K562 (cell line): ENCODE measurements around the gene SHISA3. TPM values are rescaled to one million over a fixed set of nuclear protein-coding genes. Genes with fewer than 3 reads are reported as not detected.

Source experiments
- ATAC-seq: fragments of 200-7000 bp; cut with Tn5 transposase; 3 replicates; pipeline ENCODE4 v1.9.1; 2020; ENCODE audit warnings: moderate library complexity
- BruUV-seq: library from RNA; stranded (reverse); fragments of 400-500 nt; replicated peaks from 2 replicates; lab custom pipeline; 2021; lab: Mats Ljungman, UMichigan
- CTCF ChIA-PET: fragments of 300-600 bp; formaldehyde crosslinking; extraction: SDS; loops from one replicate; lab custom pipeline; 2021; ENCODE audit warnings: low intra/inter-chr PET ratio; lab: Yijun Ruan, JAX
- POLR2A ChIA-PET: fragments of 300-600, 350-650 bp; sonication (Branson Sonifier 250); formaldehyde crosslinking; extraction: SDS; loops from one replicate; lab custom pipeline; 2021; ENCODE audit warnings: antibody characterized with exemption, inconsistent platforms; lab: Yijun Ruan, JAX
- DNase-seq, 4 experiments: peaks; one replicate each; pipeline versions ENCODE4 v3.0.0 to v3.0.0-alpha.2; 2011 to 2018; ENCODE audit warnings: low spot score in 3 of 4, mixed read lengths in 3 of 4; ENCODE audit errors: extremely low read depth in 1 of 4
- FAIRE-seq: peaks from 2 replicates; lab custom pipeline; 2011; peaks lifted over from hg19 to GRCh38; lab: Jason Lieb, UNC
- H2AFZ ChIP-seq: 2 replicates; pipeline ENCODE4 v1.6.0; 2011; ENCODE audit warnings: low read depth, low read length, control low read depth, inconsistent platforms
- H3K27ac ChIP-seq: fragments of 200-600 bp; 3 replicates; pipeline ENCODE4 v1.8.0; 2011; ENCODE audit warnings: low read depth, mild to moderate bottlenecking, control low read depth, inconsistent platforms, low read length, moderate library complexity, mixed read lengths; ENCODE audit errors: extremely low read depth
- H3K27me3 ChIP-seq, 2 experiments: fragments of 300-600 bp in 1 of 2; 2 replicates in 1 of 2; 3 replicates in 1 of 2; pipeline versions ENCODE4 v1.6.0 to v1.8.0; 2011; ENCODE audit warnings: inconsistent platforms in 2 of 2, low read length in 2 of 2, mild to moderate bottlenecking in 1 of 2, mixed read lengths in 1 of 2, moderate library complexity in 1 of 2; ENCODE audit not compliant: control insufficient read depth in 2 of 2, insufficient read depth in 2 of 2
- H3K36me3 ChIP-seq: fragments of 300-600 bp; 3 replicates; pipeline ENCODE4 v1.8.0; 2011; ENCODE audit warnings: mild to moderate bottlenecking, low read length, inconsistent platforms; ENCODE audit not compliant: control insufficient read depth, insufficient read depth
- H3K4me1 ChIP-seq, 2 experiments: fragments of 200-600 bp in 1 of 2; replicated peaks in 1 of 2; 2 replicates in 1 of 2; 3 replicates in 1 of 2; pipeline versions ENCODE4 v1.5.1 to v1.8.0; 2011; ENCODE audit warnings: inconsistent platforms in 2 of 2, low read length in 2 of 2, mild to moderate bottlenecking in 1 of 2, mixed read lengths in 1 of 2, moderate library complexity in 1 of 2; ENCODE audit not compliant: control insufficient read depth in 2 of 2, insufficient read depth in 2 of 2
- H3K4me2 ChIP-seq: 2 replicates; pipeline ENCODE4 v1.6.1; 2011; ENCODE audit warnings: low read length, control low read depth, inconsistent platforms, mixed read lengths; ENCODE audit not compliant: insufficient read depth
- H3K4me3 ChIP-seq: fragments of 200-600 bp; sonication (generic), shearing (Covaris generic); 2 replicates; pipeline ENCODE4 v1.5.1; 2016; ENCODE audit warnings: control low read depth, inconsistent platforms
- H3K79me2 ChIP-seq: fragments of 200-600 bp; 3 replicates; pipeline ENCODE4 v1.8.0; 2011; ENCODE audit warnings: low read length, inconsistent platforms; ENCODE audit not compliant: control insufficient read depth, insufficient read depth
- H3K9ac ChIP-seq, 2 experiments: 2 replicates each; pipeline versions ENCODE4 v1.6.0 to v1.6.1; 2011; ENCODE audit warnings: low read depth in 2 of 2, low read length in 2 of 2, control low read depth in 1 of 2, inconsistent platforms in 1 of 2, mild to moderate bottlenecking in 1 of 2, mixed read lengths in 1 of 2; ENCODE audit not compliant: insufficient read depth in 1 of 2
- H3K9me1 ChIP-seq: one replicate; pipeline ENCODE4 v1.6.0; 2011; ENCODE audit warnings: inconsistent platforms, mild to moderate bottlenecking, low read length, moderate library complexity; ENCODE audit not compliant: control insufficient read depth, insufficient read depth
- H3K9me3 ChIP-seq: replicated peaks from 2 replicates; pipeline ENCODE4 v1.5.1; 2011; ENCODE audit warnings: low read depth, low read length, inconsistent platforms; ENCODE audit not compliant: control insufficient read depth, insufficient read depth
- H4K20me1 ChIP-seq: replicated peaks from 2 replicates; pipeline ENCODE4 v1.6.1; 2011; ENCODE audit warnings: low read length, inconsistent platforms, mixed read lengths; ENCODE audit not compliant: control insufficient read depth, insufficient read depth
- BRD9 ChIP-seq: fragments of 450-650 bp; IDR thresholded peaks from 2 replicates; pipeline ENCODE4 v1.6.1; 2018; ENCODE audit warnings: low read depth; ENCODE audit not compliant: partially characterized antibody
- CREB5 ChIP-seq: fragments of 250-450 bp; sonication (Bioruptor Pico); IDR thresholded peaks from 2 replicates; pipeline ENCODE4 v1.5.0; 2020; ENCODE audit warnings: mild to moderate bottlenecking
- DLX4 ChIP-seq: fragments of 250-450 bp; sonication (Bioruptor Pico); IDR thresholded peaks from 2 replicates; pipeline ENCODE4 v1.6.1; 2021; ENCODE audit warnings: mild to moderate bottlenecking
- ELK1 ChIP-seq: sonication (generic); formaldehyde crosslinking; IDR thresholded peaks from 2 replicates; pipeline ENCODE4 v1.8.1; 2022; ENCODE audit warnings: missing genetic modification reagents
- ETS1 ChIP-seq: conservative IDR thresholded peaks from 2 replicates; pipeline ENCODE4 v1.6.1; 2011; ENCODE audit warnings: low read depth, mild to moderate bottlenecking, low read length; ENCODE audit not compliant: control insufficient read depth
- FOXJ3 ChIP-seq: sonication (generic); formaldehyde crosslinking; IDR thresholded peaks from 2 replicates; pipeline ENCODE4 v1.4.0; 2020; ENCODE audit warnings: mild to moderate bottlenecking, missing genetic modification reagents
- MCM5 ChIP-seq: fragments of 450-650 bp; IDR thresholded peaks from 2 replicates; pipeline ENCODE4 v1.6.1; 2016; ENCODE audit warnings: low read depth
- MTF1 ChIP-seq: fragments of 250-450 bp; sonication (Bioruptor Pico); IDR thresholded peaks from 2 replicates; pipeline ENCODE4 v1.9.0; 2021; ENCODE audit warnings: moderate library complexity, mild to moderate bottlenecking, inconsistent platforms, borderline replicate concordance
- STAT6 ChIP-seq: sonication (generic); formaldehyde crosslinking; IDR thresholded peaks from 2 replicates; pipeline ENCODE4 v1.8.1; 2023; ENCODE audit warnings: mild to moderate bottlenecking, missing genetic modification reagents
- TAF15 ChIP-seq: fragments of 200-400 bp; formaldehyde crosslinking; IDR thresholded peaks from 2 replicates; pipeline ENCODE4 v1.6.1; 2017; ENCODE audit warnings: mild to moderate bottlenecking, low read depth, low read length, moderate library complexity
- TCF3 ChIP-seq: sonication (generic); formaldehyde crosslinking; IDR thresholded peaks from 2 replicates; pipeline ENCODE4 v1.4.0; 2020; ENCODE audit warnings: mild to moderate bottlenecking, missing genetic modification reagents
- TFAM ChIP-seq: fragments of 250-450 bp; sonication (Bioruptor Pico); conservative IDR thresholded peaks from 2 replicates; pipeline ENCODE4 v1.5.0; 2021; ENCODE audit warnings: mild to moderate bottlenecking, moderate library complexity
- THRAP3 ChIP-seq: fragments of 450-650 bp; IDR thresholded peaks from 2 replicates; pipeline ENCODE4 v1.6.1; 2016; ENCODE audit warnings: mild to moderate bottlenecking, inconsistent platforms, borderline replicate concordance
- ZNF277 ChIP-seq: fragments of 250-450 bp; sonication (Bioruptor Pico); IDR thresholded peaks from 2 replicates; pipeline ENCODE4 v1.8.0; 2022; ENCODE audit warnings: inconsistent platforms, mild to moderate bottlenecking, moderate library complexity, borderline replicate concordance
- ZNF707 ChIP-seq: fragments of 250-450 bp; sonication (Bioruptor Pico); conservative IDR thresholded peaks from 2 replicates; pipeline ENCODE4 v1.8.0; 2022; ENCODE audit warnings: inconsistent platforms, mild to moderate bottlenecking, moderate library complexity
- WGBS: fragments of 100-300 bp; shearing (Covaris generic); methylation state at CpG from one replicate; pipeline ENCODE4 v1.1.6; 2016; ENCODE audit warnings: low coverage, mixed read lengths; ENCODE audit not compliant: insufficient coverage; ENCODE audit errors: missing lambda C conversion rate; 5-methylcytosine and 5-hydroxymethylcytosine counted together
- in situ Hi-C: fragments of 300-500 bp; cut with MboI; formaldehyde crosslinking; loops from 4 replicates; pipeline ENCODE4 v1.15.0; 2018; ENCODE audit warnings: inconsistent platforms, mixed read lengths
- intact Hi-C: fragments of 100-400 bp; cut with micrococcal nuclease; formaldehyde crosslinking; loops from 2 replicates; pipeline ENCODE4 v1.14.2; 2022
- polyA plus RNA-seq, 8 experiments: library from polyadenylated mRNA; depleted of rRNA in 4 of 8; stranded (reverse) in 5 of 8; unstranded in 3 of 8; fragments of >200 nt; fragmentation: Nextera tagmentation in 2 of 8; fragmentation: Illumina TruSeq in 1 of 8; extraction: Ambion mirVana in 2 of 8; extraction: Trizol in 1 of 8; gene quantifications; 2 replicates each; pipeline versions ENCODE4 v1.2.1 to v1.2.3, GENCODE V29; 2011 to 2014; ENCODE audit warnings: inconsistent platforms in 1 of 8, missing spikeins in 1 of 8
- total RNA-seq, 7 experiments: library from RNA; depleted of rRNA in 6 of 7; stranded (reverse); fragments of >200 nt in 6 of 7; fragmentation: Illumina TruSeq in 2 of 7; extraction: Trizol in 2 of 7; gene quantifications; 2 replicates each; pipeline versions ENCODE4 v1.2.1 to v1.2.3, GENCODE V29; 2011 to 2021; ENCODE audit warnings: low replicate concordance in 1 of 7

The SHISA3 gene
- total and polyA plus RNA-seq, 9 of the 15 experiments (the other 6 are each of a cell fraction or from before 2014, with no cell fraction given) = not detected

- peaks cover 4 to 20% of the 10 kb centered on the region in 2 experiments; a peak in 3 of 5 replicates for H3K27me3 ChIP-seq
- no peak overlapping the region for H3K27ac ChIP-seq
- H3K79me2 ChIP-seq = no peaks in the 10 kb centered on the region
- H3K36me3 ChIP-seq = no peaks in the 10 kb centered on the region
- TF ChIP-seq STAT6 (CRISPR knock-in tag) (no peak), TFAM (CRISPR knock-in tag) (no peak), MTF1 (CRISPR knock-in tag) (no peak), ETS1 (no peak), TCF3 (CRISPR knock-in tag) (no peak), FOXJ3 (no peak), ZNF707 (CRISPR knock-in tag) (no peak), CREB5 (CRISPR knock-in tag) (no peak), TAF15 (no peak), ZNF277 (CRISPR knock-in tag) (no peak), BRD9 (no peak), DLX4 (CRISPR knock-in tag) (no peak), MCM5 (no peak), THRAP3 (no peak), ELK1 (CRISPR knock-in tag) (no peak)
- TF ChIP-seq, all 486 proteins: peak for 0
- Histone ChIP-seq H3K9me3 (no peaks in the 10 kb centered on the region), H3K4me1 (peaks cover 0 to 5% of the 10 kb centered on the region in 2 experiments; a peak in 1 of 5 replicates), H2AFZ (no peak overlapping the region), H3K4me2 (no peak overlapping the region), H3K9me1 (no peaks in the 10 kb centered on the region), H4K20me1 (no peaks in the 10 kb centered on the region), H3K4me3 (no peak overlapping the region), H3K9ac (no peak overlapping the region)
- ATAC-seq (no peak), DNase-seq (no peak), FAIRE-seq (no peak)
- 0% methylated on average over 2 of the region's 2 CpGs for WGBS
- intact Hi-C loops (no loop called here), in situ Hi-C loops (no loop called here)
- BruUV-seq = no TSS peak
- ChIA-PET POLR2A (no interaction called here), CTCF (no interaction called here)
These were observed 49.0 kb upstream of the SHISA3 start for GRCh38 chr4:42348247-42348646.
